Naive thymus-derived CD8-positive, alpha-beta T cell (primary cell): ENCODE results near the gene TTLL5. TPM values are rescaled to one million over a fixed set of nuclear protein-coding genes. Genes with fewer than 3 reads are reported as not detected.
"Not testable (repeated sequence)": the region's sequence is repeated elsewhere in the genome, so short reads cannot be mapped to it uniquely, and the experiment has no call there.

Experiments
- ATAC-seq, 2 donors: fragments of 150-1000 bp; cut with Tn5 transposase in 1 of 2; sonication (Bioruptor Pico), chemical (Tn5 transposase) in 1 of 2; 1 replicate in 1 of 2; 2 replicates in 1 of 2; pipeline ENCODE4 v1.10.0; 2021; ENCODE audit warnings: mild to moderate bottlenecking in 2 of 2, moderate library complexity in 2 of 2
- POLR2A ChIA-PET: fragments of 350-600 bp; sonication (Branson Sonifier 250); formaldehyde crosslinking; loops from one replicate; lab custom pipeline; 2021; ENCODE audit warnings: antibody characterized with exemption; lab: Charles Lee
- DNase-seq, 10 donors: peaks; one replicate each; pipeline versions ENCODE4 v3.0.0 to v3.0.0-alpha.2; 2020 to 2022
- H3K27ac Mint-ChIP-seq, 10 donors: one replicate each; pipeline ENCODE4 v1.8.0; 2020 to 2022; ENCODE audit warnings: mild to moderate bottlenecking in 10 of 10, mixed read lengths in 10 of 10, moderate library complexity in 4 of 10, inconsistent platforms in 1 of 10
- H3K27me3 Mint-ChIP-seq, 5 donors: one replicate each; pipeline ENCODE4 v1.8.0; 2021 to 2022; ENCODE audit warnings: mixed read lengths in 5 of 5
- H3K36me3 Mint-ChIP-seq, 3 donors: one replicate each; pipeline ENCODE4 v1.8.0; 2020 to 2022; ENCODE audit warnings: mixed read lengths in 3 of 3, mild to moderate bottlenecking in 2 of 3, inconsistent platforms in 1 of 3
- H3K4me1 Mint-ChIP-seq, 4 donors: one replicate each; pipeline ENCODE4 v1.8.0; 2021 to 2022; ENCODE audit warnings: mixed read lengths in 4 of 4
- H3K4me3 Mint-ChIP-seq, 10 donors: one replicate each; pipeline ENCODE4 v1.8.0; 2020 to 2022; ENCODE audit warnings: mild to moderate bottlenecking in 10 of 10, mixed read lengths in 10 of 10, moderate library complexity in 6 of 10, inconsistent platforms in 1 of 10
- H3K9me3 Mint-ChIP-seq, 9 donors: one replicate each; pipeline ENCODE4 v1.8.0; 2020 to 2022; ENCODE audit warnings: mixed read lengths in 9 of 9, mild to moderate bottlenecking in 3 of 9, inconsistent platforms in 1 of 9, moderate library complexity in 1 of 9
- polyA plus RNA-seq, 3 donors: library from polyadenylated mRNA; unstranded; fragments of 300-500 nt; fragmentation: Illumina TruSeq; gene quantifications; one replicate each; pipeline ENCODE4 v1.2.3, GENCODE V29; 2021
- total RNA-seq, 8 experiments: library from RNA in 2 of 8; stranded (reverse) in 2 of 8; gene quantifications; one replicate each; pipeline ENCODE4 v1.2.3 and lab custom pipeline; 2021 to 2026

The TTLL5 gene
- total and polyA plus RNA-seq, 5 experiments from 2014 or later = 5.9 to 19.2 (median 12.1) TPM

DNA sequence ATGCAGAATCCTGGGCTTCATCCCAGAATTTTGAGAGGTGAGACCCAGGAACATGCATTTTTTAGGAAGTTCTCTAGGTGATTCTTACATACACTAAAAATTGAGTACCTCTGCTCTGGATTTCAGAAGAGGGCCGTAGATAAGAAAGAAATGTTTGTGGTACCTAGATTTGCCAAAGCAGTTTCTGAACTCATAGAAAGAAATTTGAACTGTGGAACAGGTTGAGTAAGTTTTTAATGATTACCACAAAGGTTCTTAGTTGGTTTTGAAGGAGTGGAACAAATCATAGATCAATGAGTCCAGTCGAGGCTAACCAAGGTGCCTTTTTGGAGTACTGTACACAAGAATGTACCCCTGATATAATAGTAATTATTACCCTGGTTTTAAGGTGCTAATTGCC is 24.9 kb downstream of the TTLL5 start:
- Mint-ChIP-seq H3K27me3 (no peaks in the 10 kb centered on the region), H3K9me3 (no peaks in the 10 kb centered on the region), H3K27ac (no peak overlapping the region), H3K4me1 (peaks cover 0 to 3% (median under 1%) of the 10 kb centered on the region in 4 donors), H3K36me3 (peaks cover 5 to 59% (median 43%) of the 10 kb centered on the region in 3 donors), H3K4me3 (no peak overlapping the region)
- DNase-seq = no peak
- POLR2A ChIA-PET = no interaction called here
- no peak for ATAC-seq

DNA sequence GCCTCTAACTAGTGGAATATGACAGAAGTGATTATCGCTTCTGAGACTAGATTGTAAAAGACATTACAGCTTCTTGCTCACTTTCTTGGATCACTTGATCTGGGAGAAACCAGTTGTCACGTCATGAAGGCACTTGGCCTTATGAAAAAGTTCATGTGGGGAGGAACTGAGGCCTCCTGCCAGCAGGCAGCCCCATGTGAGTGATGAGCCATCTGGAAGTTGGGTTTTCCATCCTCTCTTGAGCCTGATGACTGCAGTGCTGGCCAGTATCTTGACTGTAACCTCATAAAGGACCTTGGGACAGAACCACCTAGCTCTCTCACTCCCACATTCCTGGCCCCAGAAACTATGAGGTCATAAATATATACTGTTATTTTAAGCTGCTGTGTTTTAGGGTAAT is 28.0 kb downstream of the TTLL5 start:
- POLR2A ChIA-PET = no interaction called here
- ATAC-seq (no peak), DNase-seq (no peak)
- Mint-ChIP-seq H3K4me1 (no peaks in the 10 kb centered on the region), H3K9me3 (peaks cover 0 to 9% (median 0%) of the 10 kb centered on the region in 9 donors), H3K4me3 (no peak overlapping the region), H3K27me3 (no peaks in the 10 kb centered on the region), H3K36me3 (peaks cover 19 to 61% (median 48%) of the 10 kb centered on the region in 3 donors), H3K27ac (no peak overlapping the region)

DNA sequence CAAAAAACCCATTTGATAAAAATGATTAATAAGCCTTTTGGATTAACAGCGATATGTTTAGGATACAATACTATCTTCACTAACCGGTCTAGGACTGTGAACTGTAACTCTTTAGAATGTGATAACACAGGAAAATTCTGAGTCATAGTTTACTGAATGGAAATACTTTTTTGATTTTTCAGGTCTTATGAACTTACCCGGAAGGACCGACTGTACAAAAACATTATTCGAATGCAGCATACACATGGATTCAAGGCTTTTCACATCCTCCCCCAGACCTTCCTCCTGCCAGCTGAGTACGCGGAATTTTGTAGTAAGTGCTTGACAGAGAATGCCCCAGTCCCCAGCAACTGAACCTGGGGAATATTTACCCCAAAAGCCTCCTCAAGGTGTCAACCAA is 29.0 kb downstream of the TTLL5 start:
- Mint-ChIP-seq H3K4me1 (no peaks in the 10 kb centered on the region), H3K4me3 (no peak overlapping the region), H3K36me3 (peaks cover 22 to 63% (median 50%) of the 10 kb centered on the region in 3 donors), H3K27me3 (no peaks in the 10 kb centered on the region), H3K9me3 (peaks cover 0 to 12% (median 3%) of the 10 kb centered on the region in 9 donors), H3K27ac (no peak overlapping the region)
- ATAC-seq = no peak
- POLR2A ChIA-PET = no interaction called here
- DNase-seq = no peak

DNA sequence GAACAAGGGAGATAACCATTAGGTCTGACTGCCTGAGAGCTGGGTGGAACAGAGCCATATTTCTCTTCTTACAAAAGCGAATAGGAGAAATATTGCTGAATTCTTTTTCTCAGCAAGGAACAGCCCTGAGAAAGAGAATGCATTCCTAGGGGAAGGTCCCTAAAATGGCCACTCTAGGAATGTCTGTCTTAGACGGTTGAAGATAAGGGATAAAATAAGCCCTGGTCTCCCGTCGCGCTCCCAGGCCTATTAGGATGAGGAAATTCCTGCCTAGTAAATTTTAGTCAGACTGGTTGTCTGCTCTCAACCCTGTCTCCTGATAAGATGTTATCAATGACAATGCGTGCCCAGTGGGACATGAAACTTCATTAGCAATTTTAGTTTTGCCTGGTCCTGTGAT is 34.0 kb downstream of the TTLL5 start:
- DNase-seq, H3K27ac Mint-ChIP-seq, H3K4me1 Mint-ChIP-seq, ATAC-seq, H3K4me3 Mint-ChIP-seq, H3K27me3 Mint-ChIP-seq, POLR2A ChIA-PET: not testable (repeated sequence)
- Mint-ChIP-seq H3K36me3 (peaks cover 27 to 87% (median 67%) of the 10 kb centered on the region in 3 donors), H3K9me3 (peaks cover 0 to 17% (median 3%) of the 10 kb centered on the region in 9 donors)

- no peak for ATAC-seq
- peaks cover 21 to 87% (median 45%) of the 10 kb centered on the region in 3 donors for H3K36me3 Mint-ChIP-seq
- POLR2A ChIA-PET = no interaction called here
- DNase-seq = no peak
- H3K27me3 Mint-ChIP-seq = no peaks in the 10 kb centered on the region
- no peak overlapping the region for H3K27ac Mint-ChIP-seq
- H3K4me3 Mint-ChIP-seq = no peak overlapping the region
- peaks cover 0 to 7% (median 0%) of the 10 kb centered on the region in 4 donors for H3K4me1 Mint-ChIP-seq
- peaks cover 0 to 17% (median 3%) of the 10 kb centered on the region in 9 donors for H3K9me3 Mint-ChIP-seq
Observed at GRCh38 chr14:75697386-75697785, 36.3 kb downstream of the TTLL5 start.

DNA sequence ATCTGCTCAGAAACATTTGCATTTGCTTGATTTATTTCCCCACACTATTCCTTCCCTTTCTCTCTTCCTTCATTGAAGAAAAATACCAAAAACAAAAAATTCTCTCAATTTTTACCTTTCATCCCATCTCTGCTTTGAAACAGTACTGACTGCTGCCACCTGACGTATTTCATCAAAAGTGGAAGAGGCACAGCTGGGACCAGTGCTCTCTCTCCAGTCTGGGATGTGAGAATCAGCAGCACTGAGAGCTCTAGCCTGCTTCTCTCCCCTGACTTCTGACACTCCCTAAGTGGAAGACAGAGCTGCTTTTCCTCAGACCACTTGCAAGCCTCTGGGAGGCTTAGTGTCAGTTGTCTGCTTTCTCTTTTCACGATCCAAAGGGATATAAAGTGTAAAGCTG is 36.9 kb downstream of the TTLL5 start:
- DNase-seq (no peak), ATAC-seq (no peak)
- Mint-ChIP-seq H3K27me3 (no peaks in the 10 kb centered on the region), H3K4me1 (peaks cover 0 to 7% (median 0%) of the 10 kb centered on the region in 4 donors), H3K36me3 (peaks cover 16 to 86% (median 41%) of the 10 kb centered on the region in 3 donors), H3K9me3 (peaks cover 0 to 17% (median 3%) of the 10 kb centered on the region in 9 donors), H3K4me3 (no peak overlapping the region), H3K27ac (no peak overlapping the region)
- POLR2A ChIA-PET = no interaction called here

GRCh38 chr14:75699331-75699730 is 38.3 kb downstream of the TTLL5 start:
- H3K4me1 Mint-ChIP-seq = peaks cover 0 to 7% (median 0%) of the 10 kb centered on the region in 4 donors
- POLR2A ChIA-PET = no interaction called here
- H3K36me3 Mint-ChIP-seq = peaks cover 10 to 80% (median 31%) of the 10 kb centered on the region in 3 donors

GRCh38 chr14:75700295-75700694 is 39.2 kb downstream of the TTLL5 start:
- Mint-ChIP-seq H3K9me3 (peaks cover 0 to 7% (median 0%) of the 10 kb centered on the region in 9 donors), H3K4me3 (no peak overlapping the region), H3K27ac (no peak overlapping the region), H3K4me1 (peaks cover 0 to 7% (median 0%) of the 10 kb centered on the region in 4 donors), H3K27me3 (no peaks in the 10 kb centered on the region), H3K36me3 (peaks cover 3 to 77% (median 21%) of the 10 kb centered on the region in 3 donors)
- DNase-seq (no peak), ATAC-seq (no peak)
- POLR2A ChIA-PET = no interaction called here

More at GRCh38 chr14:75699331-75699730, 38.3 kb downstream of the TTLL5 start:
- H3K4me3 Mint-ChIP-seq = no peak overlapping the region
- no peak overlapping the region for H3K27ac Mint-ChIP-seq
- ATAC-seq = no peak
- H3K9me3 Mint-ChIP-seq = peaks cover 0 to 13% (median 3%) of the 10 kb centered on the region in 9 donors
- no peak for DNase-seq
- no peaks in the 10 kb centered on the region for H3K27me3 Mint-ChIP-seq

- H3K36me3 Mint-ChIP-seq = peaks cover 0 to 66% (median 14%) of the 10 kb centered on the region in 3 donors
- no peak overlapping the region for H3K27ac Mint-ChIP-seq
- no peak for ATAC-seq
- no peaks in the 10 kb centered on the region for H3K27me3 Mint-ChIP-seq
- H3K4me3 Mint-ChIP-seq = no peak overlapping the region
- POLR2A ChIA-PET = no interaction called here
- no peaks in the 10 kb centered on the region for H3K9me3 Mint-ChIP-seq
- H3K4me1 Mint-ChIP-seq = peaks cover 0 to 7% (median 0%) of the 10 kb centered on the region in 4 donors
- no peak for DNase-seq
Observed at GRCh38 chr14:75702122-75702521, 41.1 kb downstream of the TTLL5 start.

DNA sequence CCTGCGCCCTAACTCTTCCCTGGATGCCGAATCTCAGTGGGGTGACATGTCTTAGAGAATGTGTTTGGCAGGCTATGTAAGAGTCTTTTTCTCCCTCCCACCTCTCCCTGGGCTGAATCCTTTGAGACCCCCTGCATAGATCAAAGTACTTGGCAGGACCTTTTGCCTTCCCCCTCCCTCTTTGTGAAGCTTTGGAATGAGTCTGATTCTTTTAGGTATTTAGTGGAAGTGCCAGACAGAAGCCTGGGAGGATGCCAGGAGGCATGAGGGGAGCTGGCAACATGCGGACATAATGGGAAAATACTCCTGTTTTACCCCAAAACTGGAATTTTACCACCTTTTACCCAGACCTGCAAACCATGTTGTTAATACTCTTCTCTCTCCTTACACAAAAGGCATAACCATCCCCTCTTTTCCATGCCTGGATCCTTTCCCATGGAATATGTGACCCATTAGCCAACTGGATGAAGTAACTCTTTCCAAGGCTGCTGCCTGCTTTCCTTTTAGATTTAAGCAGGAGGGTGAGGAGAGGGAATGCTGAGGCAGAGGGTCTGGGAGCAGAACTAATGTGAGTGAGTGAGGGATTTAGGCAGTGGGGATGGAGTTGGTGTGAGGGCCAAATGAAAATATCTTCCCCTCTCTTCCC is 41.7 kb downstream of the TTLL5 start:
- DNase-seq = no peak
- H3K27me3 Mint-ChIP-seq = no peaks in the 10 kb centered on the region
- H3K4me3 Mint-ChIP-seq = no peak overlapping the region
- peaks cover 0 to 7% (median 0%) of the 10 kb centered on the region in 4 donors for H3K4me1 Mint-ChIP-seq
- H3K36me3 Mint-ChIP-seq = peaks cover 0 to 67% (median 14%) of the 10 kb centered on the region in 3 donors
- ATAC-seq = no peak
- no peak overlapping the region for H3K27ac Mint-ChIP-seq
- H3K9me3 Mint-ChIP-seq = no peaks in the 10 kb centered on the region
- POLR2A ChIA-PET = no interaction called here

DNA sequence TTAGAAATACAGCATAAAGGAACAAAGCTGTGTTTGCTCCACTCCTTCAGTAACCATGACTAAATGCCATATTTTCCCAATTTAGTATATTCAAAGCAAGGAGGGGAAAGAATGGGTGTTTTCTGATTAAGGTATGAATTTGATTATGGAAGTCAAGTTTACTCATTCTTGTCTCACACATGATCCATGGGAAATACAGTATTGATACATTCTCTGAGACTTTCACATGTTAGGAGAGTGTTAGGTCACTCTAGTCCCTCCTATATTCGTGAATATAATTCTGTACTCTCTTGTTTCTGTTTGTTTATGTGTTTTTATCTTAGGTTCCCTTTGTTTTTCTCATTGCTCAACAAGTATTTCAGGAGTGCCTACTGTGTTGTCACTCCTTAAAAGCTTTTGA is 42.4 kb downstream of the TTLL5 start:
- Mint-ChIP-seq H3K27me3 (no peaks in the 10 kb centered on the region), H3K27ac (no peak overlapping the region), H3K36me3 (peaks cover 0 to 64% (median 14%) of the 10 kb centered on the region in 3 donors), H3K4me3 (no peak overlapping the region), H3K9me3 (no peaks in the 10 kb centered on the region), H3K4me1 (peaks cover 0 to 4% (median 0%) of the 10 kb centered on the region in 4 donors)
- DNase-seq (no peak), ATAC-seq (no peak)
- POLR2A ChIA-PET = no interaction called here

GRCh38 chr14:75705014-75705413 is 44.0 kb downstream of the TTLL5 start:
- ATAC-seq (no peak), DNase-seq (no peak)
- Mint-ChIP-seq H3K4me1 (no peaks in the 10 kb centered on the region), H3K36me3 (peaks cover 0 to 48% (median 3%) of the 10 kb centered on the region in 3 donors), H3K27me3 (no peaks in the 10 kb centered on the region), H3K27ac (no peak overlapping the region), H3K9me3 (no peaks in the 10 kb centered on the region), H3K4me3 (no peak overlapping the region)
- POLR2A ChIA-PET = no interaction called here

DNA sequence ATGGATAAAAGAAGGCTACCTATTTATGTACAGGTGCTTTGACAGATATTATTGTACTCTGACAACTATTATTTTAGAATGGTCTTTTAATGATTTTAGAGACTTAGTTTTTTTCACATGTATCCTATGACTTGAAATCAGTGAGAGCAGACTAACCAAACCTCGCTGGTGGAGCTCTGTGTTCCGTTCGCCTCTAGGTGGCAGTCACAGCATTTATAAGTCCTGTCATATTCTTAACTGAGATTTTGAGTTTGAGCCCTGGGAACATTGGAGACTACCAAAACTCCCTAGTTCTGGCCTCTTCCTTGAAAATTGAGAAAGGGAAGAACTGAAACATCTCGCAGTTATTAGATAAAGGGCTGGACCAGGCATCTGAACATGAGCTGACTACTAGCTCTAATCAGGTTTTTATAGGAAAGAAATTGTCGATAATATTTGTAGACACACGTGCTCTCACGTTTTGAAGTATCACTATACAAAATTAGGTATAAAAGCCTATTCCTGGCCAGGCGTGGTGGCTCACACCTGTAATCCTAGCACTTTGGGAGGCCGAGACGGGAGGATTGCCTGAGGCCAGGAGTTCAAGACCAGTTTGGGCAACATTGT is 48.3 kb downstream of the TTLL5 start:
- no peaks in the 10 kb centered on the region for H3K4me1 Mint-ChIP-seq
- H3K4me3 Mint-ChIP-seq = no peak overlapping the region
- peak; percentile 66 to 82 for ATAC-seq
- POLR2A ChIA-PET = interaction anchor here (1.4 kb wide), 1 partner anchor 273 kb away, joined by 6 read pairs; the partner anchor contains the start of gene TGFB3
- peaks cover 0 to 27% (median 0%) of the 10 kb centered on the region in 3 donors for H3K36me3 Mint-ChIP-seq
- DNase-seq = peak; percentile 27 to 78 (median 52)
- H3K27ac Mint-ChIP-seq = no peak overlapping the region
- no peaks in the 10 kb centered on the region for H3K9me3 Mint-ChIP-seq
- H3K27me3 Mint-ChIP-seq = no peaks in the 10 kb centered on the region
